Ovary (tissue), 9 donors: ENCODE results near the gene STARD4. TPM values are rescaled to one million over a fixed set of nuclear protein-coding genes. Genes with fewer than 3 reads are reported as not detected.

Source experiments
- DNase-seq, 5 donors: peaks; one replicate each; pipeline ENCODE4 v3.0.0-alpha.2; 2019 to 2020
- H3K27ac ChIP-seq, 2 donors: fragments of 200-600 bp; one replicate each; pipeline versions ENCODE4 v1.5.1 to v1.8.0; 2019 to 2022
- H3K27me3 ChIP-seq: fragments of 200-600 bp; one replicate; pipeline ENCODE4 v1.8.0; 2022
- H3K36me3 ChIP-seq: fragments of 200-600 bp; sonication (generic); one replicate; pipeline ENCODE4 v1.5.1; 2019
- H3K4me1 ChIP-seq: one replicate; pipeline ENCODE4 v1.8.1; 2013; ENCODE audit warnings: mild to moderate bottlenecking, moderate library complexity; ENCODE audit not compliant: insufficient read depth
- H3K4me3 ChIP-seq: fragments of 200-600 bp; sonication (generic); one replicate; pipeline ENCODE4 v1.5.1; 2017
- H3K9me3 ChIP-seq, 2 donors: fragments of 200-600 bp in 1 of 2; sonication (generic) in 1 of 2; one replicate each; pipeline versions ENCODE4 v1.5.1 to v1.8.1; 2013 to 2019; ENCODE audit warnings: mild to moderate bottlenecking in 1 of 2, moderate library complexity in 1 of 2
- EP300 ChIP-seq: sonication (generic); formaldehyde crosslinking; IDR thresholded peaks from one replicate; pipeline ENCODE4 v1.6.1; 2017; ENCODE audit warnings: antibody characterized with exemption
- POLR2A ChIP-seq: fragments of 450-650 bp; IDR thresholded peaks from one replicate; pipeline ENCODE4 v1.6.1; 2017; ENCODE audit warnings: antibody characterized with exemption, mild to moderate bottlenecking, moderate library complexity
- WGBS, 3 donors: extraction: QIAGEN DNeasy Blood & Tissue Kit in 1 of 3; methylation state at CpG; one replicate each; pipeline versions ENCODE4 v1.1.5 to v1.1.7; 2013 to 2017; 5-methylcytosine and 5-hydroxymethylcytosine counted together
- intact Hi-C, 4 donors: fragments of 100-400 bp; cut with DNase I; formaldehyde crosslinking; loops; one replicate each; pipeline versions ENCODE4 v1.11.0 to v1.15.1; 2022 to 2023
- polyA plus RNA-seq, 2 donors: library from polyadenylated mRNA; stranded (reverse); fragments of 200-250 nt in 1 of 2; fragments of 350-450 nt in 1 of 2; fragmentation: Illumina TruSeq in 1 of 2; extraction: RNeasy Lipid Tissue Mini Kit (QIAGEN cat#74804) in 1 of 2; gene quantifications; one replicate each; pipeline ENCODE4 v1.2.3, GENCODE V29; 2013 to 2014
- total RNA-seq, 7 donors: library from RNA; depleted of rRNA in 2 of 7; stranded (reverse); fragments of >200 nt in 2 of 7; fragmentation: NEBNext Ultra II Directional in 3 of 7; extraction: Animal tissue kit (Norgen Biotek cat#: 25700) in 3 of 7; gene quantifications; one replicate each; pipeline versions ENCODE4 v1.1.0 to v1.2.4, GENCODE V29; 2016 to 2023
- TF ChIP-seq, protein P1 (sequence below), 3 donors: fragments of 450-650 bp in 2 of 3; fragments of 200-600 bp in 1 of 3; IDR thresholded peaks; one replicate each; pipeline versions ENCODE4 v1.5.1 to v1.8.0; 2016 to 2022; ENCODE audit warnings: antibody characterized with exemption in 3 of 3, mild to moderate bottlenecking in 1 of 3
- donor health status: DM: no; HTN: no; CAD: no; lungs with moderate emphysema.
- donor health status: DM: no; HTN: no; CAD: no.
- donor health status: Bipolar disorder and iron deficiency.
- donor health status: DM: yes; HTN: yes; CAD: no.
- donor health status: DM: no; HTN: no; CAD: no.
- donor health status: DM: yes; HTN: yes; CAD: no.

Gene STARD4
- total and polyA plus RNA-seq, 9 donors = 4.5 to 34.1 (median 7.8) TPM

DNA sequence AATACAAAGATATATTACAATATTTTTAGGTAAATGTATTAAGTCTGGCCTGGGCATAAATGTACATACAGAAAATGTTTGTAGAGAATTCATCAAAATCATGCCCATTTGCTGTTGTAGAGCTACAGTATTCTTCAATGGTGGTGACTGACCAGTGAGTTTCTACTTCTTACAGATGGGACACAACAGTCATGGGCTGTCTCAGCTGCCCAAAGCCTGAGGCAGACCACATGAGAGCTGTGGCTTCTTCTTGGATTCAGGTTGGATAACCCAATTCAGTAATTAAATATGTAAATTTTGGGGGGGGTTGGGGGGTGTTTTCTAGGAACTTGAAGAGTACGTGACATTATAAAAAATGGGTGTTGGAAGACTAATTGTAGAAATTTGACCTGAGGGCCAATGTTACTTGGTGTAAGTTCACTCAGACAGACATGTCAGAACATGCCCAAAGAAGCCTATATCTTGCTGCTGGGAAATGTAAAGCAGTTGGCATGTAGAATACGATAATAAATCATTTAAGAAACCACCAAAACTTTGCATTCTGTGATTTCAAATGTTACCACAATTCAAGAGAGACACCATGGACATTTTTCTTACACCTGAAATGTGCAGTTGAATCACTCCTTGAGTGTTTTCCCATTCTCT lies 17.9 kb downstream of the STARD4 start:
- H3K27me3 ChIP-seq = no peaks in the 10 kb centered on the region
- H3K36me3 ChIP-seq = no peaks in the 10 kb centered on the region
- TF ChIP-seq EP300 (no peak), POLR2A (no peak)
- TF ChIP-seq, protein P1, sequence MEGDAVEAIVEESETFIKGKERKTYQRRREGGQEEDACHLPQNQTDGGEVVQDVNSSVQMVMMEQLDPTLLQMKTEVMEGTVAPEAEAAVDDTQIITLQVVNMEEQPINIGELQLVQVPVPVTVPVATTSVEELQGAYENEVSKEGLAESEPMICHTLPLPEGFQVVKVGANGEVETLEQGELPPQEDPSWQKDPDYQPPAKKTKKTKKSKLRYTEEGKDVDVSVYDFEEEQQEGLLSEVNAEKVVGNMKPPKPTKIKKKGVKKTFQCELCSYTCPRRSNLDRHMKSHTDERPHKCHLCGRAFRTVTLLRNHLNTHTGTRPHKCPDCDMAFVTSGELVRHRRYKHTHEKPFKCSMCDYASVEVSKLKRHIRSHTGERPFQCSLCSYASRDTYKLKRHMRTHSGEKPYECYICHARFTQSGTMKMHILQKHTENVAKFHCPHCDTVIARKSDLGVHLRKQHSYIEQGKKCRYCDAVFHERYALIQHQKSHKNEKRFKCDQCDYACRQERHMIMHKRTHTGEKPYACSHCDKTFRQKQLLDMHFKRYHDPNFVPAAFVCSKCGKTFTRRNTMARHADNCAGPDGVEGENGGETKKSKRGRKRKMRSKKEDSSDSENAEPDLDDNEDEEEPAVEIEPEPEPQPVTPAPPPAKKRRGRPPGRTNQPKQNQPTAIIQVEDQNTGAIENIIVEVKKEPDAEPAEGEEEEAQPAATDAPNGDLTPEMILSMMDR (IDR thresholded peaks at IDR 0.05) = no peak
- H3K4me1 ChIP-seq = no peaks in the 10 kb centered on the region
- 95 to 100% (median 98%) methylated on average over 2 of the region's 2 CpGs for WGBS, 3 donors
- no peak for DNase-seq
- H3K9me3 ChIP-seq = no peaks in the 10 kb centered on the region
- no peak overlapping the region for H3K4me3 ChIP-seq
- intact Hi-C loops = no loop called here
- no peak overlapping the region for H3K27ac ChIP-seq

DNA sequence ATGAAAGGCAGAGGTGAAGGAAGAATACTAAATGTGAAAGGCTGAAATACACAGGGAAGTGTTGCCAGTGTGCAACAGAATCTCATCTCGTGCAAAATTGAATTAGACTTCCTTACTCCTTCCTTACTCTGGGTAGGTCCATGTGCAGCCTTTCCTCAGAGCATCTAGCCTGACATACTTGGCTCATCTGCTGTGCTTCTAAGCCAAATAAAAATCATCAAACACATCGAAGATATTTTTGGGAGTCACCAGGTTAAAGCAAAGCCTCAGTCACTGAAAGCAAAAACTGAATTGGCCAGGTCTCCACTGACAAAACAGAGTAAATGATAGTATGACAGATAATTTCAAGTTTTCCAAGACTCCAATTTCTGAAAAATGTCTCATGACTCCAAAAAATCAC lies 19.3 kb downstream of the STARD4 start:
- 26 to 36% (median 29%) methylated on average over 2 of the region's 2 CpGs for WGBS, 3 donors
- no peaks in the 10 kb centered on the region for H3K4me1 ChIP-seq
- no peaks in the 10 kb centered on the region for H3K9me3 ChIP-seq
- no peaks in the 10 kb centered on the region for H3K27me3 ChIP-seq
- no peak for TF ChIP-seq POLR2A
- no peak for TF ChIP-seq EP300
- TF ChIP-seq, protein P1 (IDR thresholded peaks at IDR 0.05) = no peak
- H3K36me3 ChIP-seq = no peaks in the 10 kb centered on the region
- no peak overlapping the region for H3K4me3 ChIP-seq
- intact Hi-C loops = no loop called here
- H3K27ac ChIP-seq = no peak overlapping the region
- DNase-seq = no peak

DNA sequence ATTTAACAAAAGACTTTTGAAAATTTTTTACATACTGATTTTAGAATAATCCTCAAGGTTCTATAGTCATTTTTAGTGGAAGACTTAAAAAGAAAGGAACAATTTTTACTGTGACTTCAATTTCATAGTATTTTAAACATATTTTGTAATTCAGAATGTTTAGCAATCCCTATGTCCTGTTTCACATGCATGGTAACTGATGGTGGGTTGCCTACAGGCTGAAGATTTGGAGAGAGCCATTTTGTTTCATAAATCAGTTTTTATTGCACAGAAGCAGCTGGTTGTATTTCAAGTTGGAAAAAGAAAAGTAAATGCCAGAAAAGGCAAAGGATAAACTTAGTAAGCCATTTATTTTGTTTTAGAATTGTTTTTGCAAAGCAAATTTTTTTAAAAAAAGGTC lies 24.0 kb downstream of the STARD4 start:
- Histone ChIP-seq H3K27me3 (no peaks in the 10 kb centered on the region), H3K4me1 (no peaks in the 10 kb centered on the region), H3K36me3 (no peaks in the 10 kb centered on the region), H3K4me3 (no peak overlapping the region), H3K9me3 (no peaks in the 10 kb centered on the region), H3K27ac (no peak overlapping the region)
- intact Hi-C loops = no loop called here
- no peak for DNase-seq
- TF ChIP-seq EP300 (no peak), POLR2A (no peak)
- TF ChIP-seq, protein P1 (IDR thresholded peaks at IDR 0.05) = no peak

DNA sequence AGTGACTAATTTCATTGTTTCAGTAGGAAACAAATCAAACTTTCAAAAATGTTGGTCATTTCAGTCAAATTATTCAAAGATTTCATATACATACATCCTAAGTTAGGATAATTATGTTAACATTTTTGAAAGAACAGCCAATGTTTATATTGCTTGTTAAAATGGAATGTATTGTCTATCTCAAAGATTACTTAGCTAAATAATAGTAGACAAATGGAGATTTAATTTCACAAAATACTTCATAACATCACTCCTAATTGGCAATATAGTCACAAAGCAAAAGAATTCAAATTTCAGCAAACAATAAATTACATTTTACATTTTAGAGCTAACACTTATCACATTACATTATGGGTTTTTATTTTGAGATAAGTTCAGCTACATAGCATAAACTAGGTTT lies 25.4 kb downstream of the STARD4 start:
- H3K36me3 ChIP-seq = no peaks in the 10 kb centered on the region
- H3K9me3 ChIP-seq = no peaks in the 10 kb centered on the region
- no peak overlapping the region for H3K4me3 ChIP-seq
- TF ChIP-seq POLR2A (no peak), EP300 (no peak)
- TF ChIP-seq, protein P1 (IDR thresholded peaks at IDR 0.05) = no peak
- H3K27me3 ChIP-seq = no peaks in the 10 kb centered on the region
- intact Hi-C loops = no loop called here
- DNase-seq = no peak
- no peak overlapping the region for H3K27ac ChIP-seq
- no peaks in the 10 kb centered on the region for H3K4me1 ChIP-seq

DNA sequence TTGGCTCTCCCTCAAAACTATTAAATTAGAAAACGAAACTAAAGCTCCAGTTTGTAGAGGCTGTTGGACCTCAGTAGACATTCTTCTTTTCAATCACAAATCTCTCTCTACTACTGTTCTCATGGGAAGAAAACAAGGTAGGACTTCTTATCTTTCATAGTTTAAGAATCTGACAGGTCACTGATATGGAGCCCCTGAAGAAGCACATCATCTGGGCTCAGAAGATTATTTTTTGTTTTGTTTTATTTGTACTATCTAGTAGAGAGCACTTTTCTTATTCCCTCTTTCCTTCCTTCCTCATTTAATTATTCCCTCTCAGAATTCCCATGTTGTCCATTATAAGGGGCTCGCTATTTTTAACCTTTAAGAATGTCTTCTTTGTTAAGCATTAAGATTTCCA lies 26.3 kb downstream of the STARD4 start:
- Histone ChIP-seq H3K27me3 (no peaks in the 10 kb centered on the region), H3K4me1 (no peaks in the 10 kb centered on the region), H3K27ac (no peak overlapping the region), H3K9me3 (no peaks in the 10 kb centered on the region), H3K36me3 (no peaks in the 10 kb centered on the region), H3K4me3 (no peak overlapping the region)
- intact Hi-C loops = no loop called here
- WGBS, 3 donors = 40 to 43% (median 41%) methylated on average over 2 of the region's 2 CpGs
- DNase-seq = no peak
- TF ChIP-seq, protein P1 (IDR thresholded peaks at IDR 0.05) = no peak
- TF ChIP-seq POLR2A (no peak), EP300 (no peak)
